Stimulated activated memory B cell treated with anti-CD40 and anti-IgM and Interleukin-4, amounts not matched to agents 10 μg/mL and 1 μg/mL and 100 μg/mL, for 72 hours (primary cell): Measurements from ENCODE around the gene STAT1.

ENCODE experiments used
- ATAC-seq: fragments of 150-1000 bp; cut with Tn5 transposase; 2 replicates; pipeline ENCODE4 v1.10.0; 2021
- H3K27ac Mint-ChIP-seq: one replicate; pipeline ENCODE4 v1.8.0; 2022; ENCODE audit warnings: mild to moderate bottlenecking, mixed read lengths
- H3K27me3 Mint-ChIP-seq: one replicate; pipeline ENCODE4 v1.8.0; 2022; ENCODE audit warnings: mixed read lengths
- H3K36me3 Mint-ChIP-seq: one replicate; pipeline ENCODE4 v1.8.0; 2022; ENCODE audit warnings: mixed read lengths
- H3K4me1 Mint-ChIP-seq: one replicate; pipeline ENCODE4 v1.8.0; 2022; ENCODE audit warnings: mixed read lengths
- H3K4me3 Mint-ChIP-seq: one replicate; pipeline ENCODE4 v1.8.0; 2022; ENCODE audit warnings: mild to moderate bottlenecking, moderate library complexity, mixed read lengths
- H3K9me3 Mint-ChIP-seq: one replicate; pipeline ENCODE4 v1.8.0; 2022; ENCODE audit warnings: mixed read lengths

The STAT1 gene

DNA sequence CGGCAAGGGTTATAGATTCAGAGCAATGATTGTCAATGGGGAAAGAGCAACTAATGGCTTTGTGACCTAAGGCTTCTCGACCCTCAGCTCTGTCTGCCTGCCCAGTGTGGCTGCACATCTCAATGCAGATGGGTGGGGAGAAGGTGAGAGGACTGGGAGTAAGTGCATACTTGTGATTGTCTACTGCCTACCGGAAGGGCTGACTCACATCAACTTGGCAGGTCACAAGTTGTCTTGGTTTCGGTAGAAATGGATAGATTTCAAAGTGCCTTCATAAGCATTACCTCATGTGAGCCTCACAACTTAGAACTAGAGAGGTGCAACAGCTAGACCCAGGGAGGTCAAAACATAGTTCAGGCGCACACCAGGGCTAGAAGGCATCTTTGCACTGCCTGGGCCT lies 29.4 kb downstream of the STAT1 start:
- ATAC-seq = no peak
- peaks cover 15% of the 10 kb centered on the region for H3K4me1 Mint-ChIP-seq
- no peak overlapping the region for H3K4me3 Mint-ChIP-seq
- H3K9me3 Mint-ChIP-seq = no peaks in the 10 kb centered on the region
- no peak overlapping the region for H3K27ac Mint-ChIP-seq
- no peaks in the 10 kb centered on the region for H3K27me3 Mint-ChIP-seq
- peaks cover 81% of the 10 kb centered on the region for H3K36me3 Mint-ChIP-seq

DNA sequence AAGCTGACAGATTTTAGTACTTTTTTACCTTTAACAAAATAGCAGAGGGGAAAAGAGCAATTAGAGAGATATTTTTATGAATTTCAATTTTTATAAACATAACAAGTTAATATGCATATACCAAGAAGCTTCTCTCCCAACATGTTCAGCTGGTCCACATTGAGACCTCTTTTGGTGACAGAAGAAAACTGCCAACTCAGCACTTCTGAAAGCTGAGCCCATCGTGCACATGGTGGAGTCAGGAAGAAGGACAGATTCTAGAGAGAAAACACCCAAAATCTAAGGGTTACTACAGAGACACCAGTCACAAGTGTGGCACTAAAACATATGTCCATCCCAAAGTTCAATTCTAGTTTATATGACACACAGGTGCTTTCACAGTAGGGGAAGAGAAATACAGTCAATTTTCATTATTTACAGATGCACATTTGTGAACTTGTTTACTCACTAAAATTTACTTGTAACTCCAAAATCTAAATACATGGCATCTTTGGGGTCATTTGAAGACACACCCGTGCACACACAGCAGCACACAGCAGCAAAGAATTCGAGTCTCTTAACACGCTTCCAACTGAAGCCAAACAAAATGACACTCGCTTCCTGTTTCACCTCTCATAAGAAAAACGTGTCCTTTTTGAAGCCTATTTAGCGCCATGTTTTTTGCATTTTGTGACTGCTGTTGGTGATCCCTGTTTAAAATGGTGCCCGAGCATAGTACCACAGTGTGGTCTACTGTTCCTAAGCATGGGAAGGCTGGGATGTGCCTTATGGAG lies 31.5 kb downstream of the STAT1 start:
- H3K4me1 Mint-ChIP-seq = peaks cover 15% of the 10 kb centered on the region
- H3K36me3 Mint-ChIP-seq = peaks cover 85% of the 10 kb centered on the region
- H3K4me3 Mint-ChIP-seq = no peak overlapping the region
- no peak for ATAC-seq
- peak overlapping the region; percentile 40 for H3K27ac Mint-ChIP-seq
- H3K9me3 Mint-ChIP-seq = no peaks in the 10 kb centered on the region
- no peaks in the 10 kb centered on the region for H3K27me3 Mint-ChIP-seq

DNA sequence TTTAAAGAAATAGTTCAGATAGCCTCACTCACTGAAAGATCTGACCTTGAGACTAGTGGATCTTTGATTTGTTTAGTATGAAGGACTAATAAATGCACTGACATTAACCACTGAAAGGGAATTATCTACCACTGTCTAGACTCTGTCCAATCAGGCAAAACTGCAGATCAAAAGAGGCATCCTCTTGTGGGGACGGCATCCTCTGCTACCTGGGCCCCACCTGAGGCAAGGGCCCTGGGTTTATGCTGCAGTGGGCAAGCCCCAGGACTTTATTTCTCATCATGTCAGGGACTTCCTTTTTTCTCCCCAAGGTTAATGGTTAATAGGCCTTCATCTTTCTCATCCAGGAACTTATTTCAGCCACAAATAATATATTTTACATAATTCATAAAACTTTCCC lies 32.2 kb downstream of the STAT1 start:
- no peak for ATAC-seq
- H3K27ac Mint-ChIP-seq = peak overlapping the region; percentile 40
- H3K36me3 Mint-ChIP-seq = peaks cover 85% of the 10 kb centered on the region
- no peaks in the 10 kb centered on the region for H3K9me3 Mint-ChIP-seq
- peaks cover 15% of the 10 kb centered on the region for H3K4me1 Mint-ChIP-seq
- H3K27me3 Mint-ChIP-seq = no peaks in the 10 kb centered on the region
- H3K4me3 Mint-ChIP-seq = no peak overlapping the region

GRCh38 chr2:190981333-190981732 lies 32.6 kb downstream of the STAT1 start:
- Mint-ChIP-seq H3K9me3 (no peaks in the 10 kb centered on the region), H3K36me3 (peaks cover 86% of the 10 kb centered on the region), H3K27me3 (no peaks in the 10 kb centered on the region), H3K27ac (peak overlapping the region; percentile 40), H3K4me3 (no peak overlapping the region), H3K4me1 (peaks cover 15% of the 10 kb centered on the region)
- no peak for ATAC-seq

GRCh38 chr2:190980630-190981209 lies 33.3 kb downstream of the STAT1 start:
- no peaks in the 10 kb centered on the region for H3K9me3 Mint-ChIP-seq
- peaks cover 82% of the 10 kb centered on the region for H3K36me3 Mint-ChIP-seq
- no peaks in the 10 kb centered on the region for H3K27me3 Mint-ChIP-seq
- H3K4me3 Mint-ChIP-seq = no peak overlapping the region
- peaks cover 15% of the 10 kb centered on the region for H3K4me1 Mint-ChIP-seq
- peak overlapping the region; percentile 40 for H3K27ac Mint-ChIP-seq
- ATAC-seq = no peak

DNA sequence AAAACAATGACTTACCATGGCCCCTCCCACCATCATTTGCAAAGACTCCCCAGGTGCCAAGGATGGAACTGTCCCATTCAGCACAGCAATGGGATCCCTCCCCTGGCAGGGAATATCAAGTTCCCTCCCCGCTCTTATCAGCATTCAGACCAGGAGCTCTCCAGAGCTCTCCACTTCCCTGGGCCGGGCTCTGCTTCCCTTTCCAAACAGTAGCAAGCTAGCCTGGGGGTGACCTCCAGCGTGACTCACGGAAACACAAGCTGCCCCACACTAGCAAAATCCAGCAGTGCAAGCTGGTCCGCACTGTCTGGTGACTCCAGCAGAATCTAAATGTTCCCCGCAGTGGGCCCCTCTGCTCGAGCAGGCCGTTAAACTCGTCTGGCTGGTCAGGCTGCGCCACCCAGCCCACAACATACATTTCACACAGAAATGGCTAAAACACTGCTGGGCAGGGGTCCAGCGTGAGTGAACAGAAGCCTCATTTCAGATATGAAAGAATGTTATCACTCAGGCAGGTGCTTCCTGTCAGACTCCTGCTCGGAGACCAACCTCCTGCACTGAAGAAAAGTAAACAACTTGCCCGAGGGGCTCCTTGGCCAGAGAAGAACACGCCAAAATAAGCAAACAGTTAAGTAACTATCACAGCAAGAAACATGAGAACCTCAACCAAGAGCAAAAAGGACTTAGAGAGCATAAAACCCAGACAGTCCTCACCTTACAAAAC lies 33.9 kb downstream of the STAT1 start:
- Mint-ChIP-seq H3K9me3 (no peaks in the 10 kb centered on the region), H3K4me1 (peaks cover 15% of the 10 kb centered on the region), H3K4me3 (no peak overlapping the region), H3K27me3 (no peaks in the 10 kb centered on the region), H3K27ac (peak overlapping the region; percentile 40), H3K36me3 (peaks cover 82% of the 10 kb centered on the region)
- no peak for ATAC-seq

DNA sequence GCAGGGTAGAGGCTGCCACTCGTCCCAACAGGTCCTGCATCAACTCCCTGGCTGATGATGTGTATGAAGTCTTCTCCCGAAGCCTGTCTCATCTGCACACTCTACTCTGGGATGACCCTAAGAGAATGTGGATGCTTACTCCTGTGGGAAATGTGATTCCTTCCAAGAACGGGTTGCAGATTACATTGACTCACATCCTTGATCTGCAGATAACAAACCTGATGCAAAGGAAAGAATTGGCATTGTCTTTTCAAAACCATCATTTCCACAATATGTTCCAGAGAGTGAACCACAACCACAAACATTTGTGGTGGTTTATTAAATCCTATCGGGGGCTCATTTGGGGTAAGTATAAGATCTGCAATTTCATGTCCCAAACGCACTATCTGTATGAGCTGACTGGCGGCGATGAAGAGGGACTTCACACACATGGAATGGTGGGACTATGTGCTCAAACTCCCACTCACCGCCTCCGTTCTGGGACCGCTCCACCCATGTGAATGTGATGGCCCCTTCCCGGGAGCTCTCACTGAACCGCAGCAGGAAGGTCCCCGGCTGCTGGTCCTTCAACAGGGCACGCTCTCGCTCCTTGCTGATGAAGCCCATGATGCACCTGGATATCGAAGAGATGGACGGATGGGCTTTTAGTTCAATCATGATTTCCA lies 35.5 kb downstream of the STAT1 start:
- H3K4me1 Mint-ChIP-seq = peaks cover 15% of the 10 kb centered on the region
- no peaks in the 10 kb centered on the region for H3K27me3 Mint-ChIP-seq
- ATAC-seq = no peak
- no peak overlapping the region for H3K4me3 Mint-ChIP-seq
- peak overlapping the region; percentile 47 for H3K27ac Mint-ChIP-seq
- peaks cover 85% of the 10 kb centered on the region for H3K36me3 Mint-ChIP-seq
- no peaks in the 10 kb centered on the region for H3K9me3 Mint-ChIP-seq

- Mint-ChIP-seq H3K4me1 (peaks cover 13% of the 10 kb centered on the region), H3K36me3 (peaks cover 81% of the 10 kb centered on the region), H3K27me3 (no peaks in the 10 kb centered on the region), H3K27ac (peak overlapping the region; percentile 47), H3K9me3 (no peaks in the 10 kb centered on the region), H3K4me3 (no peak overlapping the region)
- no peak for ATAC-seq
Measured at GRCh38 chr2:190977505-190977904, 36.5 kb downstream of the STAT1 start.

GRCh38 chr2:190976521-190976920 lies 37.5 kb downstream of the STAT1 start:
- Mint-ChIP-seq H3K4me1 (peaks cover 4% of the 10 kb centered on the region), H3K36me3 (peaks cover 76% of the 10 kb centered on the region), H3K27me3 (no peaks in the 10 kb centered on the region), H3K9me3 (no peaks in the 10 kb centered on the region), H3K27ac (no peak overlapping the region), H3K4me3 (no peak overlapping the region)
- no peak for ATAC-seq

GRCh38 chr2:190974629-190975361 lies 39.2 kb downstream of the STAT1 start:
- Mint-ChIP-seq H3K4me1 (no peaks in the 10 kb centered on the region), H3K36me3 (peaks cover 76% of the 10 kb centered on the region), H3K4me3 (no peak overlapping the region), H3K27me3 (no peaks in the 10 kb centered on the region), H3K9me3 (no peaks in the 10 kb centered on the region), H3K27ac (peak overlapping the region; percentile 40)
- no peak for ATAC-seq

DNA sequence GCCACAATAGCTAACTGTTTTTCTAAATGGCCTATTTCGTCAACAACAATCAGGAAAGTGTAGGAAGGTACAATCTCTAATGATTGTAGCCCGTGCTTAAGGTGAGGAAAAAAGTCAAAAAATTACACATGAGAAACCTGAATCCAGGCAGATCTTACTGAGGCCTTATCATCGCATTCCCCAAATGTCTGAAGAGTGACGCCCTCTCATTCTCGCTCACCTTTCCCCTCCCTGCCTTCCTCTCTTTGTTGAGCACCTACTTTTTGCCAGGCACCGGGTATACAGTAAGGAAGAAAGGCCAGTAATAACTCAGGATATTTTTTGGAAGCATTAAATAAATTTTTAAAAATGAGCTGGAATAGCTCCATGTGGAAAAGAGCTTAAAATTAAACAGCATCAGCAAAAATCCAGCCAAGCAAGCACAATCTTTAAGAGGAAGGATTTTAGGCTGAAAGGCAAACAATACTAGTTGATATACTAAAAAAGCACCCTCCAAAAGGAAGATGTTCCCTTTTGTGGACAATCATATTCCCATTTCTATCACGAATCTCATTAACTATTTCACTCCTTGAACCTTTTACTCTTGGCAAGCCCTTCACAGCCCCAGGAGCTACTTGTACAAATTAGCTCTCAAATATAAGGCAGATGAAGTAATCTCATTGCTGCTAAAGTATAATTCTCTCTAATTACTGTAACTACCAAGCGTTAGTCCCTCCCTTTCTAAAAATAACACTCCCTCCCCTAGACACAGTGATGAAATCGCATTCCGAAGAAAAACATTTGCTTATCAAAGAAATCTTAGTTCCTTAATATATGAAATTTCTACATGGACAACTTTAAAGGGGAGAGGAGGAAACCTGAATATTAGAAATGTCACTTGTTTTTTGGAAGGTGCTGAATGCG lies 40.0 kb downstream of the STAT1 start:
- ATAC-seq = no peak
- Mint-ChIP-seq H3K4me3 (no peak overlapping the region), H3K4me1 (no peaks in the 10 kb centered on the region), H3K27ac (peak overlapping the region; percentile 40), H3K36me3 (peaks cover 75% of the 10 kb centered on the region), H3K27me3 (no peaks in the 10 kb centered on the region), H3K9me3 (no peaks in the 10 kb centered on the region)

DNA sequence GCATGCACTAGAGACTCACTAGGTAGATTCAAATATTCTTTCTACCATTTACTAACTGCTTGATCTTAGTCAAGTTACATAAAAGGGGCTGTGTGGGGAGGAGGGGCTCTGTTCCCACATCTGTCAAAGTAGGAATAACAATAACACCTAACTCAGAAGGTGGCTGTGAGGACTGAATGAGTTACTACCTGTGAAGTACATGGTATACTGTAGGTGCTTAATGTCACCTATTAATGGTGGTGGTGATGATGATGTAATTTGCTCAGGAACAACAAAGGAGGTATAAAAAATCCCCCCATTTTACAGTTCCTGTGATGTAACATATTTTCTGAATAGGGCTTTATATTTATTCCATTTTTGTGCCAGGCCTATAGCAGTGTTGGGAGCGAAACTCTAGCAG lies 40.7 kb downstream of the STAT1 start:
- Mint-ChIP-seq H3K27me3 (no peaks in the 10 kb centered on the region), H3K36me3 (peaks cover 68% of the 10 kb centered on the region), H3K9me3 (no peaks in the 10 kb centered on the region), H3K4me1 (no peaks in the 10 kb centered on the region), H3K27ac (peak overlapping the region; percentile 40), H3K4me3 (no peak overlapping the region)
- no peak for ATAC-seq

GRCh38 chr2:190972846-190973245 lies 41.1 kb downstream of the STAT1 start:
- H3K27me3 Mint-ChIP-seq = no peaks in the 10 kb centered on the region
- H3K4me1 Mint-ChIP-seq = no peaks in the 10 kb centered on the region
- H3K9me3 Mint-ChIP-seq = no peaks in the 10 kb centered on the region
- no peak overlapping the region for H3K27ac Mint-ChIP-seq
- peaks cover 63% of the 10 kb centered on the region for H3K36me3 Mint-ChIP-seq
- H3K4me3 Mint-ChIP-seq = no peak overlapping the region
- no peak for ATAC-seq

- no peaks in the 10 kb centered on the region for H3K27me3 Mint-ChIP-seq
- no peaks in the 10 kb centered on the region for H3K4me1 Mint-ChIP-seq
- no peaks in the 10 kb centered on the region for H3K9me3 Mint-ChIP-seq
- ATAC-seq = no peak
- H3K36me3 Mint-ChIP-seq = peaks cover 57% of the 10 kb centered on the region
- no peak overlapping the region for H3K4me3 Mint-ChIP-seq
- peak overlapping the region; percentile 42 for H3K27ac Mint-ChIP-seq
Measured at GRCh38 chr2:190972213-190972612, 41.8 kb downstream of the STAT1 start.
